ENCODE measurements around the gene GABRG3. TPM values are rescaled to one million over a fixed set of nuclear protein-coding genes. Genes with fewer than 3 reads are reported as not detected.

GABRG3 gene
- total and polyA plus RNA-seq, 2 experiments from 2014 or later = 0.10 to 1.4 TPM

GRCh38 chr15:27089233-27089586 is 118.2 kb downstream of the GABRG3 start (continued):
- TF ChIP-seq ZNF462 (CRISPR knock-in tag; IDR thresholded peaks at IDR 0.05) (no peak), ZNF114 (CRISPR knock-in tag; IDR thresholded peaks at IDR 0.05) (no peak), CTCF (conservative IDR thresholded peaks at IDR 0.05; ENCODE audit: low read depth in 2 of 2) (no peak), CREB1 (CRISPR knock-in tag; IDR thresholded peaks at IDR 0.05; ENCODE audit: low read depth) (no peak), EZH2 (IDR thresholded peaks at IDR 0.05; ENCODE audit: low read depth, unreplicated experiment) (no peak), NANOG (IDR thresholded peaks at IDR 0.05; ENCODE audit: borderline replicate concordance) (no peak), REST (IDR thresholded peaks at IDR 0.05; ENCODE audit: unreplicated experiment) (no peak), JUNB (IDR thresholded peaks at IDR 0.05; ENCODE audit: unreplicated experiment) (no peak)

Data from GM23338 (cell line).